SK-N-SH treated with all-trans-retinoic acid at 6 μM for 48 hours (cell line): ENCODE results near the gene LEPROT.

Experiments
- ATAC-seq: fragments of 200-7000 bp; cut with Tn5 transposase; 3 replicates; pipeline ENCODE4 v1.9.1; 2020; ENCODE audit warnings: mild to moderate bottlenecking, moderate library complexity
- ARNTL ChIP-seq: fragments of 450-650 bp; formaldehyde crosslinking; IDR thresholded peaks from 2 replicates; pipeline ENCODE4 v1.5.0; 2020; ENCODE audit warnings: low read depth, mild to moderate bottlenecking, moderate library complexity, borderline replicate concordance
- GLIS3 ChIP-seq: fragments of 250-450 bp; sonication (Bioruptor Pico); IDR thresholded peaks from 2 replicates; pipeline ENCODE4 v1.5.0; 2020; ENCODE audit warnings: mild to moderate bottlenecking, moderate library complexity
- ISL1 ChIP-seq: fragments of 250-450 bp; sonication (Bioruptor Pico); IDR thresholded peaks from 2 replicates; pipeline ENCODE4 v2.1.2; 2022; ENCODE audit warnings: mild to moderate bottlenecking, moderate library complexity
- OSR1 ChIP-seq: fragments of 250-450 bp; sonication (Bioruptor Pico); IDR thresholded peaks from 2 replicates; pipeline ENCODE4 v1.8.0; 2022; ENCODE audit warnings: moderate library complexity, mild to moderate bottlenecking, inconsistent platforms
- TCF4 ChIP-seq: fragments of 250-450 bp; sonication (Bioruptor Pico); IDR thresholded peaks from 2 replicates; pipeline ENCODE4 v1.8.0; 2021; ENCODE audit warnings: mild to moderate bottlenecking, moderate library complexity, borderline replicate concordance
- ZFP30 ChIP-seq: fragments of 450-650 bp; formaldehyde crosslinking; IDR thresholded peaks from 2 replicates; pipeline ENCODE4 v1.5.0; 2022; ENCODE audit warnings: mild to moderate bottlenecking, moderate library complexity
- ZNF70 ChIP-seq: fragments of 450-650 bp; formaldehyde crosslinking; IDR thresholded peaks from 2 replicates; pipeline ENCODE4 v1.5.0; 2020; ENCODE audit warnings: mild to moderate bottlenecking, moderate library complexity
- TF ChIP-seq, protein P1 (sequence below): fragments of 250-450 bp; sonication (Bioruptor Pico); IDR thresholded peaks from 2 replicates; pipeline ENCODE4 v1.5.1; 2020; ENCODE audit warnings: low read depth, mild to moderate bottlenecking, moderate library complexity
- TF ChIP-seq, protein P2 (sequence below): fragments of 250-450 bp; sonication (Bioruptor Pico); IDR thresholded peaks from 2 replicates; pipeline ENCODE4 v1.8.0; 2021; ENCODE audit warnings: low read depth, mild to moderate bottlenecking, moderate library complexity, borderline replicate concordance
- TF ChIP-seq, protein P3 (sequence below): fragments of 250-450 bp; sonication (Bioruptor Pico); IDR thresholded peaks from 2 replicates; pipeline ENCODE4 v1.5.1; 2021; ENCODE audit warnings: mild to moderate bottlenecking, moderate library complexity
- TF ChIP-seq, protein P4 (sequence below): fragments of 250-450 bp; sonication (Bioruptor Pico); IDR thresholded peaks from 2 replicates; pipeline ENCODE4 v1.8.0; 2020; ENCODE audit warnings: mild to moderate bottlenecking, moderate library complexity, borderline replicate concordance

Gene LEPROT

DNA sequence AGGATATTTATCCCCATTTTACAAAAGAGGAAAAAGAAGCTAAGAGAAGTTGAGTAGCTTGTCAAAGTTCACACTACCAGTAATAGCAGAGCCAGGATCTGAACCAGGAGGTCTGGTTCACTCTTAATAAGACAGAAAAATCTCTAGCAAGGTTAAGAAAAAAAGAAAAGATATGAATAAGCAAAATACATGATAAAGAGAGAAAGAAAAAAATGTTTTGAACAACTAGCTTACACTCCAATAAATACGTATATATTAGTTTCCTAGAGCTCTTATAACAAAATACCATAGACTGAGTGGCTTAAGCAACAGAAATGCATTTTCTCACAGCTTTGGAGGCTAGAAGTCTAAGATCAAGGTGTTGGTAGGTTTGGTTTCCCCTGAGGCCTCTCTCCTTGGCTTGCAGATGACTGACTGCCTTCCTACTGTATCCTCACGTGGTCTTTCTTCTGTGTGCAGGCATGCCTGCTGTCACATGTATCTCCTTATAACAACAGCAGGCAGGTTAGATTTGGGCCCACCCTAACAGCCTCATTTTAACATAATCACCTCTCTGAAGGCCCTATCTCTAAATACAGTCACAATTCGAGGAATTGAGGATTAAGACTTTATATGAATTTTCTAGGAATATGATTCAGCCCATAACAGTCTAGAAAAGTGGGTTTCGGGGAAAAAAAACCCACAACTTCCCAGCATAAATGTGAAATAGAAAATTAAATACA is 60.4 kb downstream of the LEPROT start:
- TF ChIP-seq, protein P1, sequence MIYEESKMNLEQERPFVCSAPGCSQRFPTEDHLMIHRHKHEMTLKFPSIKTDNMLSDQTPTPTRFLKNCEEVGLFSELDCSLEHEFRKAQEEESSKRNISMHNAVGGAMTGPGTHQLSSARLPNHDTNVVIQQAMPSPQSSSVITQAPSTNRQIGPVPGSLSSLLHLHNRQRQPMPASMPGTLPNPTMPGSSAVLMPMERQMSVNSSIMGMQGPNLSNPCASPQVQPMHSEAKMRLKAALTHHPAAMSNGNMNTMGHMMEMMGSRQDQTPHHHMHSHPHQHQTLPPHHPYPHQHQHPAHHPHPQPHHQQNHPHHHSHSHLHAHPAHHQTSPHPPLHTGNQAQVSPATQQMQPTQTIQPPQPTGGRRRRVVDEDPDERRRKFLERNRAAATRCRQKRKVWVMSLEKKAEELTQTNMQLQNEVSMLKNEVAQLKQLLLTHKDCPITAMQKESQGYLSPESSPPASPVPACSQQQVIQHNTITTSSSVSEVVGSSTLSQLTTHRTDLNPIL (CRISPR knock-in tag) = no peak
- TF ChIP-seq TCF4 (CRISPR knock-in tag) = no peak
- TF ChIP-seq, protein P2, sequence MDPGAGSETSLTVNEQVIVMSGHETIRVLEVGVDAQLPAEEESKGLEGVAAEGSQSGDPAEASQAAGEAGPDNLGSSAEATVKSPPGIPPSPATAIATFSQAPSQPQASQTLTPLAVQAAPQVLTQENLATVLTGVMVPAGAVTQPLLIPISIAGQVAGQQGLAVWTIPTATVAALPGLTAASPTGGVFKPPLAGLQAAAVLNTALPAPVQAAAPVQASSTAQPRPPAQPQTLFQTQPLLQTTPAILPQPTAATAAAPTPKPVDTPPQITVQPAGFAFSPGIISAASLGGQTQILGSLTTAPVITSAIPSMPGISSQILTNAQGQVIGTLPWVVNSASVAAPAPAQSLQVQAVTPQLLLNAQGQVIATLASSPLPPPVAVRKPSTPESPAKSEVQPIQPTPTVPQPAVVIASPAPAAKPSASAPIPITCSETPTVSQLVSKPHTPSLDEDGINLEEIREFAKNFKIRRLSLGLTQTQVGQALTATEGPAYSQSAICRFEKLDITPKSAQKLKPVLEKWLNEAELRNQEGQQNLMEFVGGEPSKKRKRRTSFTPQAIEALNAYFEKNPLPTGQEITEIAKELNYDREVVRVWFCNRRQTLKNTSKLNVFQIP (CRISPR knock-in tag) = no peak
- no peak for TF ChIP-seq ZFP30
- TF ChIP-seq, protein P3, sequence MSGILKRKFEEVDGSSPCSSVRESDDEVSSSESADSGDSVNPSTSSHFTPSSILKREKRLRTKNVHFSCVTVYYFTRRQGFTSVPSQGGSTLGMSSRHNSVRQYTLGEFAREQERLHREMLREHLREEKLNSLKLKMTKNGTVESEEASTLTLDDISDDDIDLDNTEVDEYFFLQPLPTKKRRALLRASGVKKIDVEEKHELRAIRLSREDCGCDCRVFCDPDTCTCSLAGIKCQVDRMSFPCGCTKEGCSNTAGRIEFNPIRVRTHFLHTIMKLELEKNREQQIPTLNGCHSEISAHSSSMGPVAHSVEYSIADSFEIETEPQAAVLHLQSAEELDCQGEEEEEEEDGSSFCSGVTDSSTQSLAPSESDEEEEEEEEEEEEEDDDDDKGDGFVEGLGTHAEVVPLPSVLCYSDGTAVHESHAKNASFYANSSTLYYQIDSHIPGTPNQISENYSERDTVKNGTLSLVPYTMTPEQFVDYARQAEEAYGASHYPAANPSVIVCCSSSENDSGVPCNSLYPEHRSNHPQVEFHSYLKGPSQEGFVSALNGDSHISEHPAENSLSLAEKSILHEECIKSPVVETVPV (CRISPR knock-in tag) = no peak
- no peak for TF ChIP-seq OSR1 (CRISPR knock-in tag)
- no peak for TF ChIP-seq ZNF70 (CRISPR knock-in tag)
- TF ChIP-seq ARNTL (CRISPR knock-in tag) = no peak
- TF ChIP-seq ISL1 (CRISPR knock-in tag) = no peak

DNA sequence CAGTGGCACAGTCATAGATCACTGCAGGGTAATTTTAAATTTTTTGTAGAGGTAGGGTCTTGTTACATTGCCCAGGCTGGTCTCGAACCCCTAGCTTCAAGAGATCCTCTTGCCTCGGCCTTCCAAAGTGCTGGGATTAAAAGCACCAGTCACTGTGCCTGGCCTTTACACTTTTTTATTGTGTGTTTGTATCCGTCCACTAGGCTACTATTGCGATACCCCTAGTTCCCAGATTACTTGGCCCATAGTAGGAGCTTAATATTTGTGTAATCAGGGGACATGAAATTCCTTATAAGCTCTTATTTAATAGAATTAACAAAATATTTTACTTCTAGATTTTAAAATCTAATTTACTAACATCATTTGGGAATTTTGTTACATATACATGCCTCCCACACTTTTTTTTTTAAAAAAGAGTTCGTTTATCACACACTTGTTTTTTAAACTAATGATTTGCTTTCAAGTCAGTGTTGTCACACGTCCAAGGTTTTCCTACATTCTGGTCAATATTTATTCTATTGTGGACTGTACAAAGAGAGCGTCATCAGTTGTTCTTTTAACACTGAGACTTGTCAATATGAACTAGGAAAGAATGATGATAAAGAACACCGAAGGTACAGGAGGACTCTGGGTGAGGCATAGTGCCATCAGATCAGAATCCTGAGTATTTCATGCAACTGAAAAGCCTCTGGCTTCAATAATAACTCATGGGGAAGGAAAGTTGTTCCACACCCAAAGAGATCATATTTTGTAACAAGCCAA is 63.7 kb downstream of the LEPROT start:
- ATAC-seq = no peak
- no peak for TF ChIP-seq GLIS3 (CRISPR knock-in tag)
- TF ChIP-seq, protein P2 (CRISPR knock-in tag) = no peak
- TF ChIP-seq, protein P4, sequence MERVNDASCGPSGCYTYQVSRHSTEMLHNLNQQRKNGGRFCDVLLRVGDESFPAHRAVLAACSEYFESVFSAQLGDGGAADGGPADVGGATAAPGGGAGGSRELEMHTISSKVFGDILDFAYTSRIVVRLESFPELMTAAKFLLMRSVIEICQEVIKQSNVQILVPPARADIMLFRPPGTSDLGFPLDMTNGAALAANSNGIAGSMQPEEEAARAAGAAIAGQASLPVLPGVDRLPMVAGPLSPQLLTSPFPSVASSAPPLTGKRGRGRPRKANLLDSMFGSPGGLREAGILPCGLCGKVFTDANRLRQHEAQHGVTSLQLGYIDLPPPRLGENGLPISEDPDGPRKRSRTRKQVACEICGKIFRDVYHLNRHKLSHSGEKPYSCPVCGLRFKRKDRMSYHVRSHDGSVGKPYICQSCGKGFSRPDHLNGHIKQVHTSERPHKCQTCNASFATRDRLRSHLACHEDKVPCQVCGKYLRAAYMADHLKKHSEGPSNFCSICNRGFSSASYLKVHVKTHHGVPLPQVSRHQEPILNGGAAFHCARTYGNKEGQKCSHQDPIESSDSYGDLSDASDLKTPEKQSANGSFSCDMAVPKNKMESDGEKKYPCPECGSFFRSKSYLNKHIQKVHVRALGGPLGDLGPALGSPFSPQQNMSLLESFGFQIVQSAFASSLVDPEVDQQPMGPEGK (CRISPR knock-in tag) = no peak
- no peak for TF ChIP-seq ZNF70 (CRISPR knock-in tag)

More for the DNA sequence above, 60.4 kb downstream of the LEPROT start:
- no peak for ATAC-seq
